Measurements from ENCODE around the gene CKAP2L. TPM values are rescaled to one million over a fixed set of nuclear protein-coding genes. Genes with fewer than 3 reads are reported as not detected.

The CKAP2L gene
- total RNA-seq, 4 donors from 2014 or later, result 1.7 to 9.1 (median 3.2) TPM

GRCh38 chr2:112751451-112752197, 12.8 kb downstream of the CKAP2L start:
- no peak overlapping the region for H3K27ac ChIP-seq
- no peaks in the 10 kb centered on the region for H3K36me3 ChIP-seq
- H3K9me3 ChIP-seq, result no peaks in the 10 kb centered on the region
- H3K4me1 ChIP-seq, result no peaks in the 10 kb centered on the region
- H3K27me3 ChIP-seq, result no peaks in the 10 kb centered on the region
- DNase-seq (ENCODE audit: low spot score in 2 of 2), result no peak
- H3K4me3 ChIP-seq, result no peak overlapping the region
- TF ChIP-seq EP300 (IDR thresholded peaks at IDR 0.05), result no peak
- no peak for TF ChIP-seq POLR2AphosphoS5 (IDR thresholded peaks at IDR 0.05)
- no peak for TF ChIP-seq CTCF (IDR thresholded peaks at IDR 0.05)
- TF ChIP-seq POLR2A (IDR thresholded peaks at IDR 0.05), result no peak

GRCh38 chr2:112750560-112750843, 13.9 kb downstream of the CKAP2L start:
- H3K4me1 ChIP-seq, result no peaks in the 10 kb centered on the region
- no peak overlapping the region for H3K4me3 ChIP-seq
- no peak overlapping the region for H3K27ac ChIP-seq
- H3K9me3 ChIP-seq, result no peaks in the 10 kb centered on the region
- TF ChIP-seq CTCF (IDR thresholded peaks at IDR 0.05) (no peak), POLR2A (IDR thresholded peaks at IDR 0.05) (no peak), EP300 (IDR thresholded peaks at IDR 0.05) (no peak), POLR2AphosphoS5 (IDR thresholded peaks at IDR 0.05) (no peak)
- DNase-seq (ENCODE audit: low spot score in 2 of 2), result no peak
- no peaks in the 10 kb centered on the region for H3K27me3 ChIP-seq
- no peaks in the 10 kb centered on the region for H3K36me3 ChIP-seq

GRCh38 chr2:112749755-112750559, 14.5 kb downstream of the CKAP2L start:
- peak in 1 of 2 donors; percentile 69 for DNase-seq (ENCODE audit: low spot score in 2 of 2)
- 69% methylated on average over 9 of the region's 9 CpGs for WGBS
- no peak overlapping the region for H3K27ac ChIP-seq

GRCh38 chr2:112740527-112740926, 23.9 kb downstream of the CKAP2L start:
- Histone ChIP-seq H3K4me1 (peaks cover 8% of the 10 kb centered on the region), H3K27ac (no peak overlapping the region), H3K27me3 (no peaks in the 10 kb centered on the region), H3K36me3 (no peaks in the 10 kb centered on the region), H3K4me3 (no peak overlapping the region), H3K9me3 (no peaks in the 10 kb centered on the region)
- WGBS, result 62% methylated on average over 7 of the region's 7 CpGs
- no peak for TF ChIP-seq CTCF (IDR thresholded peaks at IDR 0.05)
- TF ChIP-seq POLR2AphosphoS5 (IDR thresholded peaks at IDR 0.05), result no peak
- TF ChIP-seq EP300 (IDR thresholded peaks at IDR 0.05), result no peak
- TF ChIP-seq POLR2A (IDR thresholded peaks at IDR 0.05), result no peak
- DNase-seq (ENCODE audit: low spot score in 2 of 2), result no peak

More at GRCh38 chr2:112749755-112750559, 14.5 kb downstream of the CKAP2L start:
- no peak for TF ChIP-seq POLR2A (IDR thresholded peaks at IDR 0.05)
- peak; percentile 69 to 87 for TF ChIP-seq CTCF (IDR thresholded peaks at IDR 0.05)
- H3K4me3 ChIP-seq, result no peak overlapping the region
- no peaks in the 10 kb centered on the region for H3K27me3 ChIP-seq
- H3K9me3 ChIP-seq, result no peaks in the 10 kb centered on the region
- no peaks in the 10 kb centered on the region for H3K4me1 ChIP-seq
- H3K36me3 ChIP-seq, result no peaks in the 10 kb centered on the region

GRCh38 chr2:112737542-112738232, 26.7 kb downstream of the CKAP2L start:
- Histone ChIP-seq H3K27me3 (no peaks in the 10 kb centered on the region), H3K36me3 (no peaks in the 10 kb centered on the region), H3K4me1 (peaks cover 8% of the 10 kb centered on the region), H3K27ac (no peak overlapping the region), H3K9me3 (no peaks in the 10 kb centered on the region), H3K4me3 (no peak overlapping the region)
- DNase-seq (ENCODE audit: low spot score in 2 of 2), result no peak
- 74% methylated on average over 1 of the region's 1 CpG for WGBS
- TF ChIP-seq CTCF (IDR thresholded peaks at IDR 0.05) (no peak), POLR2A (IDR thresholded peaks at IDR 0.05) (no peak)

Data from suprapubic skin (tissue), 4 donors.